OCI-LY3 (cell line): ENCODE measurements around the gene RAB37.

Experiments
- H2AFZ ChIP-seq: fragments of 200-600, 300-600 bp; shearing (Covaris generic); 2 replicates; pipeline ENCODE4 v1.6.0; 2014; ENCODE audit warnings: antibody characterized with exemption, low read depth, low read length
- H3K27ac ChIP-seq: fragments of 200-600, 300-600 bp; sonication (generic); 2 replicates; pipeline ENCODE4 v1.5.1; 2014; ENCODE audit warnings: mild to moderate bottlenecking, low read length, moderate library complexity, mixed read lengths
- H3K27me3 ChIP-seq: fragments of 200-600, 300-600 bp; sonication (generic); 2 replicates; pipeline ENCODE4 v1.6.1; 2014; ENCODE audit warnings: low read depth, low read length, mixed read lengths
- H3K36me3 ChIP-seq: fragments of 200-600, 300-600 bp; sonication (generic); replicated peaks from 2 replicates; pipeline ENCODE3; 2014; ENCODE audit warnings: low read depth, low read length, mixed read lengths
- H3K4me1 ChIP-seq: fragments of 300-600, 200-600 bp; sonication (generic); 2 replicates; pipeline ENCODE4 v1.6.1; 2014; ENCODE audit warnings: low read length, mixed read lengths
- H3K4me2 ChIP-seq: fragments of 200-600, 300-600 bp; sonication (generic); 2 replicates; pipeline ENCODE4 v1.6.1; 2014; ENCODE audit warnings: low read length, mixed read lengths
- H3K4me3 ChIP-seq: fragments of 300-600, 200-600 bp; sonication (generic); 2 replicates; pipeline ENCODE4 v1.5.1; 2014; ENCODE audit warnings: antibody characterized with exemption, mild to moderate bottlenecking, low read length, moderate library complexity
- H3K79me2 ChIP-seq: fragments of 300-600, 200-600 bp; shearing (Covaris generic); 2 replicates; pipeline ENCODE4 v1.6.1; 2014; ENCODE audit warnings: mild to moderate bottlenecking, low read length, mixed read lengths
- H3K9ac ChIP-seq: fragments of 300-600, 200-600 bp; shearing (Covaris generic); 2 replicates; pipeline ENCODE4 v1.6.0; 2014; ENCODE audit warnings: mild to moderate bottlenecking, low read length, moderate library complexity
- H3K9me3 ChIP-seq: fragments of 200-600, 300-600 bp; shearing (Covaris generic); 2 replicates; pipeline ENCODE4 v1.6.1; 2014; ENCODE audit warnings: low read length, mixed read lengths; ENCODE audit not compliant: insufficient read depth
- H4K20me1 ChIP-seq: fragments of 200-600, 300-600 bp; sonication (generic); 2 replicates; pipeline ENCODE4 v1.6.1; 2016; ENCODE audit warnings: low read length, mixed read lengths; ENCODE audit not compliant: insufficient read depth
- CTCF ChIP-seq: fragments of 200-600, 300-600 bp; sonication (generic); IDR thresholded peaks from 2 replicates; pipeline ENCODE4 v1.5.1; 2014; ENCODE audit warnings: antibody characterized with exemption, low read length, low read depth
- EZH2phosphoT487 ChIP-seq: fragments of 200-600 bp; shearing (Covaris generic); IDR thresholded peaks from 2 replicates; pipeline ENCODE4 v1.6.1; 2018; ENCODE audit warnings: antibody characterized with exemption, mixed run types, low read depth

RAB37 gene

GRCh38 chr17:74790161-74791058, 53.4 kb downstream of the RAB37 start:
- TF ChIP-seq EZH2phosphoT487 (no peak), CTCF (no peak)
- H3K27ac ChIP-seq: no peak overlapping the region
- no peaks in the 10 kb centered on the region for H3K36me3 ChIP-seq
- H2AFZ ChIP-seq: no peak overlapping the region
- H3K9me3 ChIP-seq: no peaks in the 10 kb centered on the region
- no peaks in the 10 kb centered on the region for H3K79me2 ChIP-seq
- H3K9ac ChIP-seq: no peak overlapping the region
- peak overlapping the region; percentile 20; the same call in 1 of the 2 replicates for H3K4me2 ChIP-seq
- H3K4me3 ChIP-seq: no peak overlapping the region
- no peaks in the 10 kb centered on the region for H3K27me3 ChIP-seq
- no peaks in the 10 kb centered on the region for H4K20me1 ChIP-seq
- H3K4me1 ChIP-seq: peaks cover 7% of the 10 kb centered on the region

- no peak overlapping the region for H3K4me3 ChIP-seq
- H3K4me1 ChIP-seq: peaks cover 7% of the 10 kb centered on the region
- no peaks in the 10 kb centered on the region for H3K79me2 ChIP-seq
- no peak overlapping the region for H3K9ac ChIP-seq
- H3K36me3 ChIP-seq: no peaks in the 10 kb centered on the region
- H3K4me2 ChIP-seq: no peak overlapping the region
- H3K27ac ChIP-seq: no peak overlapping the region
- no peaks in the 10 kb centered on the region for H3K27me3 ChIP-seq
- TF ChIP-seq CTCF (no peak), EZH2phosphoT487 (no peak)
- no peaks in the 10 kb centered on the region for H3K9me3 ChIP-seq
- H4K20me1 ChIP-seq: no peaks in the 10 kb centered on the region
- H2AFZ ChIP-seq: no peak overlapping the region
Observed at GRCh38 chr17:74792586-74793105, 55.6 kb downstream of the RAB37 start.

GRCh38 chr17:74795327-74796020, 58.4 kb downstream of the RAB37 start:
- Histone ChIP-seq H3K9ac (no peak overlapping the region), H3K4me3 (no peak overlapping the region), H2AFZ (no peak overlapping the region), H3K4me1 (peaks cover 7% of the 10 kb centered on the region), H3K79me2 (no peaks in the 10 kb centered on the region), H3K36me3 (no peaks in the 10 kb centered on the region), H4K20me1 (no peaks in the 10 kb centered on the region), H3K27me3 (no peaks in the 10 kb centered on the region), H3K9me3 (no peaks in the 10 kb centered on the region), H3K4me2 (no peak overlapping the region), H3K27ac (no peak overlapping the region)
- no peak for TF ChIP-seq EZH2phosphoT487

- H4K20me1 ChIP-seq: no peaks in the 10 kb centered on the region
Observed at GRCh38 chr17:74796211-74796610, 59.2 kb downstream of the RAB37 start.

More at GRCh38 chr17:74796211-74796610, 59.2 kb downstream of the RAB37 start:
- no peaks in the 10 kb centered on the region for H3K9me3 ChIP-seq
- no peak overlapping the region for H3K27ac ChIP-seq
- peaks cover 1% of the 10 kb centered on the region; the same call in 1 of the 2 replicates for H3K4me1 ChIP-seq
- no peak overlapping the region for H3K4me2 ChIP-seq
- no peak overlapping the region for H3K9ac ChIP-seq
- H3K79me2 ChIP-seq: no peaks in the 10 kb centered on the region
- H2AFZ ChIP-seq: no peak overlapping the region
- no peaks in the 10 kb centered on the region for H3K36me3 ChIP-seq
- TF ChIP-seq CTCF (no peak), EZH2phosphoT487 (no peak)
- H3K27me3 ChIP-seq: no peaks in the 10 kb centered on the region
- no peak overlapping the region for H3K4me3 ChIP-seq
